PFSK-1 (cell line): Measurements from ENCODE around the gene ACTRT2.

Experiments
- POLR2AphosphoS5 ChIP-seq: IDR thresholded peaks from 2 replicates; pipeline ENCODE4 v1.6.1; 2012; ENCODE audit warnings: low read depth, mild to moderate bottlenecking, control low read depth, low read length, moderate library complexity
- SIN3A ChIP-seq: IDR thresholded peaks from 2 replicates; pipeline ENCODE4 v1.6.1; 2012; ENCODE audit warnings: mild to moderate bottlenecking, low read length, moderate library complexity, borderline replicate concordance; ENCODE audit not compliant: insufficient read depth
- TAF1 ChIP-seq: IDR thresholded peaks from 2 replicates; pipeline ENCODE4 v1.6.1; 2012; ENCODE audit warnings: low read length, control low read depth, borderline replicate concordance; ENCODE audit not compliant: insufficient read depth
- TF ChIP-seq, protein P1 (sequence below), 2 experiments: IDR thresholded peaks; 2 replicates each; pipeline versions ENCODE4 v1.6.1 to v1.8.0; 2011 to 2012; ENCODE audit warnings: low read depth in 2 of 2, low read length in 2 of 2, control low read depth in 1 of 2, inconsistent platforms in 1 of 2, mild to moderate bottlenecking in 1 of 2, moderate library complexity in 1 of 2; ENCODE audit not compliant: insufficient read depth in 1 of 2

DNA sequence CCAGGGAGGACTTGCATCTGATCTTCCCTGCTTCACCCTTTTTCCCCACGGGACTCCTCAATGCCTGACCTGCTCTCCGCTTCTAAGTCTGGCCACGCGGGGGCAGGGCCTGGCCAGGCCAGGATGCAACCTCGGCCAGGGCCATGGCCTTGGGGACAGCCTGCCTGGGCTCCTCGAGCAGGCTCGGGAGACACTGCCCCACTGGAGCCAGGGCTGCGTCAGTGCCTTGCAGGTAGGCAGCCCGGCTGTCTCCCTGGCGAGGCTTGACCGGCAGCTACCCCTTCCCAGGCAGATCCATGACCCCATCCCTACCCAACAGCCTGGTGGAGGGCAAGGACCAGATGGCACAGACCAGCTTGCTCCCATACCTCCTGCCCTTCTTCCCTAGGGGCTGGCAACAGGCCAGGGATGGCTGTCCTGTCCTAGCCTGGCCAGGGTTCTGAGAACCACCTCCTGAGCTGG lies 45.0 kb downstream of the ACTRT2 start:
- TF ChIP-seq TAF1 (no peak), SIN3A (no peak), POLR2AphosphoS5 (no peak)
- TF ChIP-seq, protein P1, sequence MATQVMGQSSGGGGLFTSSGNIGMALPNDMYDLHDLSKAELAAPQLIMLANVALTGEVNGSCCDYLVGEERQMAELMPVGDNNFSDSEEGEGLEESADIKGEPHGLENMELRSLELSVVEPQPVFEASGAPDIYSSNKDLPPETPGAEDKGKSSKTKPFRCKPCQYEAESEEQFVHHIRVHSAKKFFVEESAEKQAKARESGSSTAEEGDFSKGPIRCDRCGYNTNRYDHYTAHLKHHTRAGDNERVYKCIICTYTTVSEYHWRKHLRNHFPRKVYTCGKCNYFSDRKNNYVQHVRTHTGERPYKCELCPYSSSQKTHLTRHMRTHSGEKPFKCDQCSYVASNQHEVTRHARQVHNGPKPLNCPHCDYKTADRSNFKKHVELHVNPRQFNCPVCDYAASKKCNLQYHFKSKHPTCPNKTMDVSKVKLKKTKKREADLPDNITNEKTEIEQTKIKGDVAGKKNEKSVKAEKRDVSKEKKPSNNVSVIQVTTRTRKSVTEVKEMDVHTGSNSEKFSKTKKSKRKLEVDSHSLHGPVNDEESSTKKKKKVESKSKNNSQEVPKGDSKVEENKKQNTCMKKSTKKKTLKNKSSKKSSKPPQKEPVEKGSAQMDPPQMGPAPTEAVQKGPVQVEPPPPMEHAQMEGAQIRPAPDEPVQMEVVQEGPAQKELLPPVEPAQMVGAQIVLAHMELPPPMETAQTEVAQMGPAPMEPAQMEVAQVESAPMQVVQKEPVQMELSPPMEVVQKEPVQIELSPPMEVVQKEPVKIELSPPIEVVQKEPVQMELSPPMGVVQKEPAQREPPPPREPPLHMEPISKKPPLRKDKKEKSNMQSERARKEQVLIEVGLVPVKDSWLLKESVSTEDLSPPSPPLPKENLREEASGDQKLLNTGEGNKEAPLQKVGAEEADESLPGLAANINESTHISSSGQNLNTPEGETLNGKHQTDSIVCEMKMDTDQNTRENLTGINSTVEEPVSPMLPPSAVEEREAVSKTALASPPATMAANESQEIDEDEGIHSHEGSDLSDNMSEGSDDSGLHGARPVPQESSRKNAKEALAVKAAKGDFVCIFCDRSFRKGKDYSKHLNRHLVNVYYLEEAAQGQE (IDR thresholded peaks at IDR 0.05; ENCODE audit: insufficient read depth in 1 of 2, low read depth in 2 of 2, low read length in 2 of 2): no peak
